ENCODE data around the gene ADAMTS19. TPM values are rescaled to one million over a fixed set of nuclear protein-coding genes. Genes with fewer than 3 reads are reported as not detected.
"Not testable (repeated sequence)": the region's sequence is repeated elsewhere in the genome, so short reads cannot be mapped to it uniquely, and the experiment has no call there.

The ADAMTS19 gene
- total RNA-seq, 1 donor from 2014 or later, result 14.8 TPM

GRCh38 chr5:129572060-129572459 lies 112.0 kb downstream of the ADAMTS19 start:
- Mint-ChIP-seq H3K9me3 (peaks cover 5% of the 10 kb centered on the region), H3K4me3 (no peak overlapping the region), H3K4me1 (no peaks in the 10 kb centered on the region), H3K27me3 (ENCODE audit: low read depth) (no peaks in the 10 kb centered on the region), H3K27ac (no peak overlapping the region), H3K36me3 (peaks cover 4% of the 10 kb centered on the region)
- DNase-seq (ENCODE audit: low spot score in 2 of 2, unreplicated experiment in 2 of 2), result no peak
- TF ChIP-seq CTCF (IDR thresholded peaks at IDR 0.05; ENCODE audit: unreplicated experiment), result no peak

GRCh38 chr5:129584496-129584895 lies 124.4 kb downstream of the ADAMTS19 start:
- H3K27me3 Mint-ChIP-seq (ENCODE audit: low read depth); H3K4me3 Mint-ChIP-seq; H3K27ac Mint-ChIP-seq; DNase-seq (ENCODE audit: low spot score in 2 of 2, unreplicated experiment in 2 of 2); H3K4me1 Mint-ChIP-seq: not testable (repeated sequence)
- H3K9me3 Mint-ChIP-seq, result peaks cover 39% of the 10 kb centered on the region
- H3K36me3 Mint-ChIP-seq, result peaks cover 16% of the 10 kb centered on the region

- Mint-ChIP-seq H3K9me3 (no peaks in the 10 kb centered on the region), H3K4me3 (no peak overlapping the region), H3K27me3 (ENCODE audit: low read depth) (no peaks in the 10 kb centered on the region), H3K27ac (no peak overlapping the region), H3K36me3 (no peaks in the 10 kb centered on the region), H3K4me1 (peaks cover 8% of the 10 kb centered on the region)
- no peak for TF ChIP-seq CTCF (IDR thresholded peaks at IDR 0.05; ENCODE audit: unreplicated experiment)
- DNase-seq (ENCODE audit: low spot score in 2 of 2, unreplicated experiment in 2 of 2), result no peak
Observed at GRCh38 chr5:129591508-129592160, 131.5 kb downstream of the ADAMTS19 start.

GRCh38 chr5:129593525-129593924 lies 133.4 kb downstream of the ADAMTS19 start:
- no peak for TF ChIP-seq CTCF (IDR thresholded peaks at IDR 0.05; ENCODE audit: unreplicated experiment)
- Mint-ChIP-seq H3K4me3 (no peak overlapping the region), H3K27ac (no peak overlapping the region), H3K4me1 (peaks cover 8% of the 10 kb centered on the region), H3K36me3 (no peaks in the 10 kb centered on the region), H3K27me3 (ENCODE audit: low read depth) (no peaks in the 10 kb centered on the region), H3K9me3 (no peaks in the 10 kb centered on the region)
- DNase-seq (ENCODE audit: low spot score in 2 of 2, unreplicated experiment in 2 of 2), result no peak

- TF ChIP-seq CTCF (IDR thresholded peaks at IDR 0.05; ENCODE audit: unreplicated experiment), result no peak
- no peaks in the 10 kb centered on the region for H3K27me3 Mint-ChIP-seq (ENCODE audit: low read depth)
- H3K9me3 Mint-ChIP-seq, result no peaks in the 10 kb centered on the region
- no peak overlapping the region for H3K4me3 Mint-ChIP-seq
- no peak overlapping the region for H3K27ac Mint-ChIP-seq
- no peaks in the 10 kb centered on the region for H3K36me3 Mint-ChIP-seq
- no peaks in the 10 kb centered on the region for H3K4me1 Mint-ChIP-seq
- DNase-seq (ENCODE audit: low spot score in 2 of 2, unreplicated experiment in 2 of 2), result no peak
Observed at GRCh38 chr5:129601576-129601975, 141.5 kb downstream of the ADAMTS19 start.

- Mint-ChIP-seq H3K4me3 (no peak overlapping the region), H3K4me1 (no peaks in the 10 kb centered on the region), H3K9me3 (peaks cover 3% of the 10 kb centered on the region), H3K27ac (no peak overlapping the region), H3K27me3 (ENCODE audit: low read depth) (no peaks in the 10 kb centered on the region), H3K36me3 (peaks cover 4% of the 10 kb centered on the region)
- TF ChIP-seq CTCF (IDR thresholded peaks at IDR 0.05; ENCODE audit: unreplicated experiment), result no peak
- DNase-seq (ENCODE audit: low spot score in 2 of 2, unreplicated experiment in 2 of 2), result no peak
Observed at GRCh38 chr5:129608350-129608749, 148.3 kb downstream of the ADAMTS19 start.
